GM21737 (cell line): ENCODE data around the gene TSHZ1.
A peak's percentile ranks its signal among the peaks of the same experiment; 100 is the strongest.

Experiments
- ATAC-seq: cut with Tn5 transposase; IDR thresholded peaks from one replicate; pipeline ENCODE4 v1.9.1; 2021; ENCODE audit warnings: mild to moderate bottlenecking, moderate library complexity; ENCODE audit not compliant: unreplicated experiment

The TSHZ1 gene

DNA sequence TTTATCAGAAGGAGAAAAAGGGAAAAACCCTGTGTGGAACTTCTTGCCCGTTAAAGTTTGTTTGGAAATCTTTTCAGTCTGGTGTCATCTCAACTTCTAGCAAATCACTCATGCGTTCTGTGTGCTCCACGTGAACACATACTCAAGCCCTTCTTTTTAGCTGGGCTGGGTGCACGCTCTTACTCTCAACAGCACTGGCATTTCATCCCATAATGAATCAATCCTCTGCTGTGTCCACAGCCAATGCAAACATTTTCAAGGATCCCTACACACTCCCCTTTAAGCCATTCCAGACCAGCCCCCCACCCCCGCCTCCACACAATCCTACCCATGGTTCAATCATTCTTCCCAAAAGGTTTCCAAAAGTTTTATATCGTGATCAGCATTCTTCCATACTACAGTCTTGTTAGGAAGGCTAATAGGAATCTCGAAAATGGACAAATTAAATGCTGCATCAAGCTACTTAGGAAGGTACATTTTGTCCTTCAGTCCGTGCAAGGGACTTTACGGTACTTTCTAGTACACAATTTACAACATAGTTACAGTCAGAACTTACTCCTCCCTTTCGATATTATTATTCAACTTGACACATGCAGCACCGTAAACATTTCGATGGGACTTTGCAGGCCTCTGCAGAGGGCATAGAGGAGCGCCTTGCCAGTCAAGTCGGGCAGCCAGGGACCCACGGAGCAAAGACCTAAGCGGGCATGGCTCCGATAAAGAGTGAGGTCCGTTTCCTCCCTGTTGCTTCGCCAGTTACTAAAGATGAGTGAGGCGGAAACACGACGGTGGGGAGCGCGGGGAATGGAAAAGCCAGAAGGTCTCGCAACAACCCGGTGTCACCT lies 3.1 kb upstream of the TSHZ1 start:
- no peak for ATAC-seq

- peak; percentile 5 for ATAC-seq
Measured at GRCh38 chr18:75208155-75208835, 2.3 kb upstream of the TSHZ1 start.

DNA sequence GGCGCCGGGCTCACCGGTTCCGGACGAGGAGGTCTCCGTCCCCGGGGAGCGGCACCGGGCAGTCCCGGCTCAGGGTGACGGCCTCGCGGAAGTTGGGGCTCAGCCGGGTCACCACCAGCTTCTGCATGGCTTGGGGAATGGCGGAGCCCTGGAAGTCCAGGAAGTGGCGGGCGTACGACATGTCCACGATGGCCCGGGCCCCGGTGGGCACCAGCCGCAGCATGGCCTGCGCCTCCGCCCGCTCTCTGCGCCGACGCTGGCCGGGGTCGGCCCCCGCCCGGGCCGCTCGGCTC lies 1.8 kb upstream of the TSHZ1 start:
- peak; percentile 20 for ATAC-seq

GRCh38 chr18:75209129-75209950 lies 1.3 kb upstream of the TSHZ1 start, which contains the start of gene PTGR3:
PTGR3 (minus strand) TSS chr18:75209139; CDS start chr18:75209058, 81 bp downstream.
- ATAC-seq = peak; percentile 46

DNA sequence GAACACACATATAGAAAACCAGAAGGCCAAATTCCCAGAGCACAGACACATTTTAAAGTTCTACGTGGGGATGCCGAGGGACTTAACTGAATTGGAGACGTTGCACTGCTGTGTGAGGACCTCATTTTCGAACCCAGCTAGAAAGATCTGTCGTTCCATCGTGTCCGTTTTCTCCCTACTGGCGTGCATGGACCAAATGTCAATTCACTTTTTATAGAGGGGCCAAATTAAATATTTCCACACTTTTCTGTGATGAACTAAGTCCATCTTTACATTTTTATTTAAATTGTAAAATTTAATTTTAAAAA lies 692 bp upstream of the TSHZ1 start:
- ATAC-seq = no peak

DNA sequence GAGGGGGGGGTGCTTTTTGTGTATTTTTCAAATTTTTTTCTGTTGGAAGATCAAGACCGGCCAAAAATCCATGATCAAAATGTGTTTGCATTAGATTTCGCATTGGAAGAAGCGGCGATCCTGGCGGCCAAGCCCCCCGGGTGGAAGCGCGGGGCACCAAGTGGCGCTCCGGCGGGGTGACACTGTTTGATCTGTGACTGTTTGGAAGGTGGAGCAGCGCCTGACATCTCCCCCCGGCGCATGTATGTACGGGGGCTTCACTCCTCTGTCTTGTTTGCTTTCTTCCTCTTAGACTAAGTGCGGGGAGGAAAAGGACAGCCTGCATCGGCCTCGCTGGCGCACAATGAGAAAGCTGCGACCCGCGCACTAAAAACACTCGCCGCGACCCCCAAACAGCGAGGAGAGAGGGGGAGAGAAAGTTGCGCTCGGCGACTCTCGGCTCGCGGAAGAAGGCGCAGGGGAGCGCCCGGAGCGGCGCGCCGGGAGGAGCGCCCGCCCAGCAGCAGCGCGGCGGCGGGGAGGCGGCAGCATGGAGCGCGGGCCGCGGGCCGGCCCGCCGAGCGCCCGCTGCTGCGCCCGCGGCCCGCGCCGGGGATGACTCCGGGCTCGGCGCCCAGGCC lies 515 bp downstream of the TSHZ1 start:
- ATAC-seq = no peak

DNA sequence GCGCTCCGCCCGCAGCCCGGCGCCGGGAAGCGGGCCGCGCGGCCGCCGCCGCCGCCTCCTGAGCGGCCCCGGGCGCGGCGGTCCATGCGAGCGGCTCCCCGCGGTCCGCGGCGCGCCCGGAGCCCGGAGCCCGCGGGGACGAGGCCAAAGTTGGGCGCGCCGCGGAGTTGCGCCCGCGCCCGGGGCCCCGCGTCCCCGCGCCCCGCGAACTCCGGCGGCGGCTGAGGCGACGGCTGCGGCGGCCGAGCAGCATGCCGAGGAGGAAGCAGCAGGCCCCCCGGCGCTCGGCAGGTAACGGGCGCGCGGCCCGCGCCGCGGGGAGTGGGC lies 992 bp downstream of the TSHZ1 start:
- ATAC-seq = no peak

DNA sequence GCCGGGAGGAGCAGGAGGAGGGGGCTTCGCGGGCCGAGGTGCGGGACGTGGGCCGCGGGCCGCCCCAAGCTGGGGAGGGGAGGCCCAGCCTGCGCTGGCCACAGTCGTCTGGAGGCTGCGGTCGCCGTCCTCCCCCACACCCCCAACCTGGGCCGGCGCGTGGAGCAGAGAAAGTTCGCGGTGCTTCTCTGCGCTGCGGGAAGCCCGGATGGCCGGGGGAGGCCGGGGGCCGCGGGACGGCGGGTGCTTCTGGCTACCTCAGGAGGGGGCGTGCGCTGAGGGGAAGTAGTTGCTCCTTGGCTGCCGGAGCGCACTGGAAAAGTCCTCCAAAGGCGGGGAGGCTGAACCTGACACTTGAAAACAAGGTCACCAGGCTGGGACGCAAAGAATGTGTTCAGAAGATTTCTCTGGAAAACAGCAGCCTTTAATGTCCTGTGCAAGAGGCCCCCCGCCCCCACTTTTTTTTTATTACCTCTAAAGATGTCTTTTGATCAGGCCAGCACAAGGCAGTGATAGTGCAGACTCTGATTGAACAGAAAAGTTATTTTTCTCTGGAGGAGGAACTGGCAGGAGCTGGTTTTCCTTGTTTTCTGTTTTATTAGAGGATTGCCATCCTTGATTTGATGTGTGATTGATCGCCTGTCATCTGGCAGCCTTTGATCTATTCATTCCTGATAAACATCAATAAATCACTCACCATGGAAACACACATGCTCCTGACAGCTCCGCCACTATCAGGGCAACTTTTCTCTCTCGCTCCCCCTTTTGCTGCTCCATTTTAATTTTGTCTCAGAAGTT lies 1.6 kb downstream of the TSHZ1 start:
- no peak for ATAC-seq

DNA sequence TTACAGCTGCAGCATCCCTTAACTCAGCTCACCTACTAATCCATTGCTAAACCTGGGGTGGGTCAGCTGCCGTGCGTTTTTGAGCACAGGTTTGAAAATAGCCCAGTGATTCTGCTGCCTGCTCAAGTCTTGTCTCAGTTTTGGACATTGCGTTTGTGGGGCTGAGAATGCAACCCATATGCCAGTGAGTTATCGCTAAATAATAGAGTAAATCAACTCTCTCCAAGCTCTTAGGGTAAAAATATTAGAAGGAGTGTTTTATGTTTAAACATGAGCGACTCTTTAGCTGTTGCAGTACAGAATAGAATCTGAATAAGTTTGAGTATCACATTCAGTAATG lies 2.1 kb downstream of the TSHZ1 start:
- ATAC-seq = no peak

DNA sequence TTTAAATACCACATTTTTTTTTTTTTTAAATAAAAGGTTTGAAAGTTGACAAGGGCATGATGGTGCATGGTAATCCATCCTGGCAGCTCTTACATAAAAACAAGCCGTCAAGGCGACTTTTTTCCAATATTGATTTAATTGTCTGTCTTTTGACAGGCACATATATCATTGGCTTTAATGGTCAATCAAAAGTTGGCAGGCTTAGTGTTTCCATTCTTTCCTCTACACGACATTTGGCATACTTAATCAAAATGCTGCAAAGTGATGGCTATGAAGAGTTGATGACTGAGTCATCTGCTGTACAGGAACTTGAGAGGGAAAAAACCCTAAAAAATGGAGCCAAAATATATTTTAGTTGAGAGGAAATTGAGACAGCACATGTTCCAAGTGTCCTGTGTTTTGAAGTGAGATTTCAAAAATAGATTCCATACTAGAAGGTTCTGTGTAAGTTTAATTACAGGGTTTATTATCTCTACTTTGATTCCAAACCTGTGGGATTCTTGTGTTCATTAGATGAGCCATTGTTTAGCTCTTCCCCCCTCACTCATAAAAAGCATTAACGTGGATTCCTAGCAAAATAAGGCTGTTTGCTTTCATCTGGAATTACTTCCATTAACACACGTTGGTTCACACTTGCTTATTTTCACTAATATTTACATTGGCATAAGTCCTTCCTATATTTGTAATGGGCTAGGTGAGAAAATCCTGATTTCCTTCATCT lies 3.2 kb downstream of the TSHZ1 start:
- no peak for ATAC-seq

DNA sequence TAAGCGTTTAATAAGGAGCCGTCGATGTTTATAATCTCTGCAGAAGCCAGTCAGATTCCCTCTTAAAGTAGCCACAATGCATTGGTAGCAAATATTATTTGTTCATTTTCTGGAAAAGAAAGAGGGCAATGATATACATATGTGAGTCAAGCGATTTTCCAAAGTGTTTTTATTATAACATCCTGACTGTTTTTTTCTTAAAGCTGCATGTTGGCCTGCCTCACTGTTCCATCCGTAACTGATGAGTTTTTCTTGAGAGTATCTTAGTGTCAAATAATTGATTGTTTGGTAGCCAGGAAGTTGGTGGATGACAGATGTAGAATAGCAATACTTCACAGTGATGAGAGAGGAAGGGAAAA lies 3.7 kb downstream of the TSHZ1 start:
- no peak for ATAC-seq

DNA sequence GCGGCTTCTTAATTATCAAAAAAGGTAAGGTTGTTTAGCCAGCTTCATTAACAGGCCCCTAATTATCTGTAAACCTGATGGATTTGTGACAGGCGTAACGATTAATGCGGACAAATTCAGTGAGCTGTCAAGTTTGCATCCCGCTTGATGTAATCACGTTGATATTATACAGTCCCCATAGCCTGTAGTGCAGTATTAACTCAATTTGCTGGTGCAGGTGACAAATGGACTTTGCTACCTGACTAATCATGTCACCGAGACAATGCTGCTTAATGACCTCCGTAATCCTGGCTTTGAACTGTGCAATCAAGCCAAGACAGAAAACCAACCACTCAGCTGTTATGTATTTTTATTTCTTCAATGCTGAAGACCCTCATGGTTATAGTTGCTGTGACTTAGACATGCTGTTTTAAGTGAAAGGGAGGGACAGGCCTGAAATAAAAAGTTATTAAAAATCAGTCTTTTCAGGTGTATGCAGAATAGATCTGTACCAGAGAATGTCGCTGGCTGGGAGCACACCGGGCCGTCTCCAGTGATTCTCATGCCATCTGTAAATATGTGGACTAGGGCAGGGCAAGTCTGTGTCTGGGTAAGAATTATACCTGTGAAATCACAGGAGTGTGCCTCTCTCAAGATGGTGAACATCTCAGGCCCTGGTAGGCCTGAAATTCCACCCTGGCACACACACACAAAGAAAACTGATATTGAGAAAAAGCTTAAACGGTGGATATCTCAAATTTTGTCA lies 4.3 kb downstream of the TSHZ1 start:
- ATAC-seq = no peak

DNA sequence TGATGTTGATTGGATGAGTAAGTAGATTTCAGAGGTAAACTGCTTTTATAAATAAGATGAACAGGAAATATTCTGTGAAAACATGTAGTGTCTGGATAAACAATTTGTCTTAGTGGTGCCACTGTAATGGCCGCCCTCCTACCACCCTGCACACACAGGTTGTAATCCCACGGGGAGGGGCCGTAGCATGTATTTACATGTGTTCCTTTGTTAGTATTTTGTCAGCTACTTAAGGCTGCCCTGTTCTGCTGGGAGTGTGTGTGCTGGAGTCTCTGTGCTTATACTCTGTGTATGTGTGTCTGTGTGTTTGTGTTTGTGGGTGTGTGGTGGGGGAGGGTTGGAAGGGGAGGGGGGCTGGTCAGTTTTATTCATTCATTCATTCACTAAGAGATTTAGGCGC lies 5.1 kb downstream of the TSHZ1 start:
- ATAC-seq = no peak

- ATAC-seq = no peak
Measured at GRCh38 chr18:75216212-75216910, 5.8 kb downstream of the TSHZ1 start.

- no peak for ATAC-seq
Measured at GRCh38 chr18:75216911-75217689, 6.5 kb downstream of the TSHZ1 start.

DNA sequence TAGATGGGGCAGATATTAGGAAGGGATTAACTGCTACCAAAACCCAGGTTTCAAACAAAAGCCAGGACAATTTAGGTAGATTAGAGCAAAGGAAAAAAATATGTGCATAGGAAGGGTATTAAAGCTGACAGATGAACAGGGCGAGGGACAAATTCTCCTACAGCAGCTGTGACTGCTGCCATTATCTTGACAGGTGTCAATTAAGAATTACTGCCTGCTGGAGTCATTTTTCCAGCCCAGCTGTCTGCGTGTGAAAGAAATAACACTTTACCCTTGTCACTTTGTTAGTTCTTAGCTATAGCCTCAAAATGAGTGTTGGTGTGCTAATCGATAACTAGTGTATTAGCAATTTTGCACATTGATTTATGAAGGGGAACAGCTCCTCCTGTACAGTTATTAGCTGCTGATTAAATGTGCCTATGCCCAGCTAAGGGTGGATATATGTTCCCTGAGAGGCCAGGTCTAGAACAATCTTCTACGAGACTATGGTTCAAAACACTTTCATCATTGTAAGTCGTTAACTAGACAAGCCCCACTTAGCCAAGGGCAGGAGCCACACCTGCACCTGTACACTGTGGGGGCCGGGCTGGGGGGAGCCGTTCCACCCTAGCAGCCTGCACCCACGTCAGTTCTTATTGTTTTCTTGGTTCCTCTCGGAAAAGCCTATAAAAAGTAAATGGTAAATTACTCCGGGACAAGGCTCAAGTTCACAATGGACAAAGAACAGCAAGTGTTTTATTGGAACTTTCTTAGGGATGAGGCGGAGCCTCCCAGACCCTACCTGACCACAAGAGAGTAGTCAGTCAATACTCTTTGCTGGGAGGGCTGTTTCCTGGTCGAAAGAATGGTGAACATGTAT lies 7.7 kb downstream of the TSHZ1 start:
- ATAC-seq = no peak

DNA sequence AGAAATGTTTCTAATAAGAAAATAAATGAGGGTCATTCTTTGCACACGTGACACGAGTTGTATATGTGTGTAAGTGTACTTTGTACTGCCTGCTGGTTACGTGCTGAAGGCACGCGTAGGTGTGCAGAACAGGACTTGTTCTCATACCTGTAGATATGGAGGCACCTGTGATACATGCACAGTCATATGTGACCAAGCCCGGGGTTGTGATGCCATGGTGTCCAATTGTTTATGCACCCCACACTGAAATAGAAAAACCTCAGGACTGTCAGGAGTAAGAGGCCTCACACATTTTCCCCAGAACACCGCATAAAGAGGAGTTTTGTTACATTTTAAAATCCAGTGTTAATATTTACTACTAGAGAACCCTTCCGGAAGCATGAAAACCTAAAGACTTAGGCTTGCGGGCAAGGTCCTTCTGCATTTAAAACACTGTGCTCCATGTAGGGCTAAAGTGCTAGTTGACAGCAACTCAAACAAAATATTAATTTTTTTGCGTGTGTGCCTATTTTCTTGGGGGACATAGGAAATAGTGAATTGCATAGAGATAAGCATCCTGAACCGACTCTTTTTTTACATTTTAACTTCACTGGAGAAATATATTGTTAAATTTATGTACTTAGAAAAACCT lies 9.3 kb downstream of the TSHZ1 start:
- no peak for ATAC-seq
